HFF-Myc (cell line): ENCODE results near the gene GIGYF1.
A peak's percentile ranks its signal among the peaks of the same experiment; 100 is the strongest.

ENCODE experiments used
- DNase-seq: peaks from one replicate; pipeline ENCODE4 v3.0.0-alpha.2; 2011; ENCODE audit warnings: low read depth; ENCODE audit errors: extremely low read depth
- H3K4me3 ChIP-seq: replicated peaks from 2 replicates; pipeline ENCODE4 v1.5.1; 2011; ENCODE audit warnings: low read depth, mild to moderate bottlenecking, control low read depth, low read length
- CTCF ChIP-seq: IDR thresholded peaks from 2 replicates; pipeline ENCODE4 v1.5.1; 2012; ENCODE audit warnings: mild to moderate bottlenecking, low read depth, low read length, control low read depth; ENCODE audit errors: missing control alignments

The GIGYF1 gene

DNA sequence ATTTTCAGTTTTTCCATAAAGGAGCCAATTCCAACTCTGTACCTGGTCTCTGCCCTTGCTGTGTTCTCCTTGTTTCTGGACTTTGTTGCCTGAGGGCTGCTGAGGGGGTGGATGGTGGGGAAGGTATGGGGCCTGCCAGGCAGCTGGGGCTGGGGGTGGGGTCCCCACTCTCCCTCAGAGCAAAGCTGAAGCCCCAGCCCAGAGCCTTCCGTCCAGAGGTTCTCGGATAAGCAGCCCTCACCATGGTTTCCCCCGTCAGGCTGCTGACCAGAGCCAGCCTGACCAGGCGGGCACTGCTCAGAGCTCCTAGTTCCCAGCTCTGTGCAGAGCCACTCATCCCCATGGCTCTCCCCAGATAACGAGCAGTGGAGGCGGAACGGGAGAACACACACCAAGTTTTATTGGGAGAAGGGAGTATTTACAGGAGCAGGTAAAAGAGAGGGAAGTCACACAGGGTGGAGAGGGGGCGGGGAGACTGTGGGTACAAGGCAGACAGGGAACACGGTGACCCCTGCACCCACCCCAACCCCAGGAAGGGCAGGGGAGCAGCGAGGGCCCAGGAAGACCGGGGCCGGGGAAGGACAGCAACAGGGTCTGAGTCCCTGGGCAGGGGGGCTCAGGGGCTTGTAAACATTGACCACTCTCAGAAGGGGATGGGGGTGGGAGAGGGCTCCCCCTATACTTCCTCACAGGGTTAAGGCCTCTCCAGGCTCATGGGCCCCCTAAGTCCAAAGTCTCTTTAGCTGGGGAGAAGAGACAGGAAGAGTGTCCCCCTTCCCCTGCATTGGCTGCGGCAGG is 14.7 kb downstream of the GIGYF1 start:
- no peak for DNase-seq
- no peak overlapping the region for H3K4me3 ChIP-seq
- TF ChIP-seq CTCF: no peak

GRCh38 chr7:100678291-100678984 is 15.6 kb downstream of the GIGYF1 start:
- no peak for DNase-seq
- H3K4me3 ChIP-seq: no peak overlapping the region
- no peak for TF ChIP-seq CTCF

DNA sequence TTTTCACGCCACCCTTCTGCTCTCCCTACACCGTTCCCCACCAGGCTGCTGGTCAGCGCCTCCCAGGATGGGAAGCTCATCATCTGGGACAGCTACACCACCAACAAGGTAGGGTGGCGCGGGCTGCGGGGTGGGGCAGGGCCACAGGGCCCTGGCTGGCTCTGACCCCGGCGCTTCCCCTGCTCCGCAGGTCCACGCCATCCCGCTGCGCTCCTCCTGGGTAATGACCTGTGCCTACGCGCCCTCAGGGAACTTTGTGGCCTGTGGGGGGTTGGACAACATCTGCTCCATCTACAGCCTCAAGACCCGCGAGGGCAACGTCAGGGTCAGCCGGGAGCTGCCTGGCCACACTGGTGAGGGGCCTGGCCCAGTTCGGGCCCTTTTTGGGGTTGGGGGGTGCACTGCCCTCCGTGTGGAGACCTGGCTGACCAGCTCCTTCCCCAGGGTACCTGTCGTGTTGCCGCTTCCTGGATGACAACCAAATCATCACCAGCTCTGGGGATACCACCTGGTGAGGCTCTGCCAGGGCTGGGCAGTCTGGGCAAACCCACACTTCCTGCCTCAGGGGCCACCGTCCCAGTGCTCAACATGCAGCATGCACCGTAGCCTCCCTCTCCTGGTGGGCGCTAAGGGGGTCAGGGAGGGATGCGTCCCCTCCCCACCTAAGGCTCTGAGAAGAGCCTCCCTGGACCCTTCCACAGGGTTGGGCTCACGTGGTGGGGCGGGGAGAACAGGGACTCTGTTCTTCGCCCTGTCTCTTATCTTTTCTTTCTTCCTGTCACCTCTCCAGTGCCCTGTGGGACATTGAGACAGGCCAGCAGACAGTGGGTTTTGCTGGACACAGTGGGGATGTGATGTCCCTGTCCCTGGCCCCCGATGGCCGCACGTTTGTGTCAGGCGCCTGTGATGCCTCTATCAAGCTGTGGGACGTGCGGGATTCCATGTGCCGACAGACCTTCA is 16.5 kb downstream of the GIGYF1 start:
- DNase-seq: no peak
- no peak overlapping the region for H3K4me3 ChIP-seq
- TF ChIP-seq CTCF: no peak

DNA sequence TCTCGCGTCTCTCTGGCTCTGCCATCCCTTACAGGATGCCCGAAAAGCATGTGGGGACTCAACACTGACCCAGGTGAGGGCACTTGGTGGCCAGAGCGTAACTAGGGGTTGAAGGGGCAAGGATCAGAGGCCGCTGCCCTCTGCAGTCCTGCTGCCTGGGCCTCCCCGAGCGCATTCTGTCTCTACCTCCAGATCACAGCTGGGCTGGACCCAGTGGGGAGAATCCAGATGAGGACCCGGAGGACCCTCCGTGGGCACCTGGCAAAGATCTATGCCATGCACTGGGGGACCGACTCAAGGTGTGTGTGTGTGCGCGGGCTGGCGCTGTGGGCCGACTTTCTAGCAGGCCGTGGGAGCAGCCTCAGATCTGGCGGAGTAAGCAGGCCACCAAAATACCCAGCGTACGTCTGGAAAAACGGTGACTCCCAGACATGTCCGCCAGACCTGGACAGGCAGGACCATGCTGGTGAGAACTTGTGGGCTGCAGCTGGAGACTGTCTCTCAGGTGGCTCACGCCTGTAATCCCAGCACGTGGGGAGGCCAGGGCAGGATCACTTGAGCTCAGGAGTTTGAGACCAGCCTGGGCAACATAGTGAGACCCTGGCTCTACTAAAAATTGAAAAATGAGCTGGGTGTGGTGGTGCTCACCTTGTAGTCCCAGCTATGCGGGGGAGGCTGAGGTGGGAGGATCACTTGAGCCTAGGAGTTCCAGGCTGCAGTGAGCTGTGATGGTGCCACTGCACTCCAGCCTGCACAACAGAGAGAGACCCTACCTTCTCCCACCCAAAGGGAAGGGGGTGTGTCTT is 17.3 kb downstream of the GIGYF1 start:
- no peak for DNase-seq
- no peak for TF ChIP-seq CTCF
- H3K4me3 ChIP-seq: peak overlapping the region; percentile 86

DNA sequence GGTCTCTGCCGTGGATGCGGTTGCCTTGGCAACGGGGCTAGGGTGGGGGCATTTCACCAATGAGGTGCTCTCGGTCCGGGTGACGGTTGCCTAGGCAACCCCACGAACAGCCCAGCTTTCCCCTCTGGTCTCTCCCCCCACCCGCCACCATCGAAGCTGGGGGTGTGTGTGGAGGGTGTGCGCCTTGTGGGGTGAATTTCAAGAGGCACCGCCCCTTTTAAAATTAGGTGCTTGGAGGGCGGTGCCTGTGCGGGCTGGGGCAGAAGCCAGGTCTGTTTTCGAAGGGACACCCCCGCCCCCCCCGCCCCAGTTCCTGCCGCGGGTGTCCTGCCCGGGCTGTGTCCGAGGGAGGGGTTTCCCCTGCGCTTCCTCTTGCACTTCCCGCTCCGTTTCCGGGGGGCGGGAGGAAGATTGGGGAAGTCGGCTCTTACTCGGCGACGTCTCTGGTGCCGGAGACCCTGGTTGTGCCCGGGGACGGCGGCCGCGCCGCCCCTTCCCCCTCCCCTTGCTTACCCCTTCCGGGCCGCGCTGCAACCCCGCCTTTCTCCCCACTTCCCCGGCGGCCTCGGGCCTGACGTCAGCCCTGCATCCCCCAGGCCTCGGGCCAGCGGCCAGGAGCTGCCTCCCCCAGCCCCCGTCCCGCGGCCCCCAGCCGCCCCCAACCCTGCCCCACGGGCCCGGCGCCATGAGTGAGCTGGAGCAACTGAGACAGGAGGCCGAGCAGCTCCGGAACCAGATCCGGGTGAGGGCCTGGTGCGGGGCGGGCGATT is 18.3 kb downstream of the GIGYF1 start:
- TF ChIP-seq CTCF: no peak
- H3K4me3 ChIP-seq: peak overlapping the region; percentile 86
- peak; percentile 25 for DNase-seq
